MCF 10A (cell line): ENCODE measurements around the gene TUBA4B. TPM values are rescaled to one million over a fixed set of nuclear protein-coding genes. Genes with fewer than 3 reads are reported as not detected.

ENCODE experiments used
- BruUV-seq: library from RNA; stranded (reverse); fragments of 400-500 nt; replicated peaks from 2 replicates; lab custom pipeline; 2021; lab: Mats Ljungman, UMichigan
- CTCF ChIA-PET: fragments of 300-600 bp; sonication (Branson Sonifier 250); formaldehyde crosslinking; extraction: SDS; loops from one replicate; lab custom pipeline; 2021; ENCODE audit warnings: antibody characterized with exemption, inconsistent platforms; lab: Yijun Ruan, JAX
- POLR2A ChIA-PET: fragments of 300-600, 350-650 bp; sonication (Branson Sonifier 250); formaldehyde crosslinking; extraction: SDS; loops from one replicate; lab custom pipeline; 2020; ENCODE audit warnings: antibody characterized with exemption, inconsistent platforms; lab: Yijun Ruan, JAX
- DNase-seq: peaks from one replicate; pipeline ENCODE4 v3.0.0-alpha.2; 2018; ENCODE audit not compliant: unreplicated experiment
- H3K27ac Mint-ChIP-seq: one replicate; pipeline ENCODE4 v1.8.0; 2022; ENCODE audit warnings: mild to moderate bottlenecking, low read depth, mixed read lengths; ENCODE audit not compliant: unreplicated experiment
- H3K27me3 Mint-ChIP-seq: one replicate; pipeline ENCODE4 v1.8.0; 2022; ENCODE audit warnings: mixed read lengths; ENCODE audit not compliant: insufficient read depth, unreplicated experiment
- H3K36me3 Mint-ChIP-seq: one replicate; pipeline ENCODE4 v1.8.0; 2022; ENCODE audit warnings: mild to moderate bottlenecking, moderate library complexity, mixed read lengths; ENCODE audit not compliant: insufficient read depth, unreplicated experiment
- H3K4me1 Mint-ChIP-seq: one replicate; pipeline ENCODE4 v1.8.0; 2022; ENCODE audit warnings: mixed read lengths; ENCODE audit not compliant: insufficient read depth, unreplicated experiment
- H3K4me3 Mint-ChIP-seq: one replicate; pipeline ENCODE4 v1.8.0; 2022; ENCODE audit warnings: mild to moderate bottlenecking, moderate library complexity, mixed read lengths; ENCODE audit not compliant: unreplicated experiment
- H3K9me3 Mint-ChIP-seq: one replicate; pipeline ENCODE4 v1.8.0; 2022; ENCODE audit warnings: mixed read lengths; ENCODE audit not compliant: unreplicated experiment
- CTCF ChIP-seq: fragments of 200-600 bp; IDR thresholded peaks from one replicate; pipeline ENCODE4 v1.8.0; 2022; ENCODE audit warnings: antibody characterized with exemption, mild to moderate bottlenecking; ENCODE audit not compliant: unreplicated experiment
- intact Hi-C: fragments of 100-400 bp; cut with micrococcal nuclease; formaldehyde crosslinking; loops from 2 replicates; pipeline ENCODE4 v1.14.1; 2022
- total RNA-seq: library from RNA; stranded (reverse); gene quantifications from 2 replicates; pipeline ENCODE4 v1.2.3, GENCODE V29; 2022

TUBA4B gene
- total RNA-seq, 1 experiment from 2014 or later, result not detected

DNA sequence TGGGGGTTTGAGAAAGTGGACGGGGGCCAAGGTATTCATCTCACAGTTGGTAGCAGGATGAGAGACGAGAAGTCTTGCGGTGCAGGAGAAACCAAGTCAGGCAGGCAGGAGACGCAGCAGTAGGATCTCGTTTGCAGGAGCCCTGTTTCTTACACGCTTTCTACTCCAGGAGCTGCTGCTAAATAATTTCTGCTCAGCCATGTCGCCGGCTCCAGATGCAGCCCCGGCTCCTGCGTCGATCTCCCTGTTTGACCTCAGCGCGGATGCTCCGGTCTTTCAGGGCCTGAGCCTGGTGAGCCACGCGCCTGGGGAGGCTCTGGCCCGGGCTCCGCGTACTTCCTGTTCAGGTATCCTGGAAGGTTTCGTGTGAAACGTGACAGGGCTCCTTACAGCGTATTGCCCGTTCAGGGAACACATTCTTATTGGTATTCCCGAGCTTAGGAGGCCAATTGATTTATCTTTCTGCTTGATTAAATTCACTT lies 22.9 kb upstream of the TUBA4B start:
- CTCF ChIA-PET, result interaction anchor here (0.6 to 4.9 kb wide), 12 partner anchors 12 to 513 kb away, joined by 3 to 41 read pairs (median 5); partner anchors contain the start of genes CNPPD1 and GLB1L
- TF ChIP-seq CTCF, result no peak
- DNase-seq, result peak; percentile 49
- peak overlapping the region; percentile 100 for H3K4me3 Mint-ChIP-seq
- H3K36me3 Mint-ChIP-seq, result peaks cover 67% of the 10 kb centered on the region
- POLR2A ChIA-PET, result interaction anchor here (0.6 to 14.6 kb wide), 33 partner anchors 8 to 960 kb away, joined by 3 to 401 read pairs (median 5); partner anchors contain the start of genes AAMP, ABCB6, CNPPD1 and DNAJB2
- no peaks in the 10 kb centered on the region for H3K27me3 Mint-ChIP-seq
- intact Hi-C loops, result loop anchor here (2.0 kb wide), 1 partner anchor 15 kb away; the partner anchor contains the start of genes GLB1L and STK16
- peaks cover 12% of the 10 kb centered on the region for H3K4me1 Mint-ChIP-seq
- peak overlapping the region; percentile 99 for H3K27ac Mint-ChIP-seq
- no peaks in the 10 kb centered on the region for H3K9me3 Mint-ChIP-seq
- TSS peak; percentile 63 for BruUV-seq

DNA sequence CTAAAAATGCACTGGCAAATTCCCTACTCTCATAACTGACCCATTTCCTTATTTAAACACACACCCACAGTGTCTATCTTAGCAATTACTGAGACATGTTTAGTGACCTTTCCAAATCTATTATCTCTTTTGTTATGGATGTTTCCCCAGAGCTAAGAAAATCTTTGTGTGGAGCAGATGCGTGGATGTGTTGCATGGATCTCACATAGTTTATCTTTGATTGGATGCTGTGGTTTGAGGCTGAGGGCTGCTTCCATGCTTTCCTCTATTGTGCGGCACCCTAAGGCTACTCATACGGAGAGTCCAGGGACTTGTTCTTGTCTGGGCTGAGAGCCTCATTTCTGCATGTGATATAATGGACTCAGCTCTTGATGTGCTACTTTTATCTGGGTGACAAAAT lies 18.7 kb upstream of the TUBA4B start:
- Mint-ChIP-seq H3K27ac (no peak overlapping the region), H3K27me3 (no peaks in the 10 kb centered on the region), H3K9me3 (no peaks in the 10 kb centered on the region), H3K4me3 (no peak overlapping the region), H3K4me1 (no peaks in the 10 kb centered on the region), H3K36me3 (peaks cover 68% of the 10 kb centered on the region)
- CTCF ChIA-PET, result interaction anchor here (0.6 to 1.7 kb wide), 3 partner anchors 25 to 65 kb away, joined by 3 to 6 read pairs (median 6); no protein-coding TSS in a partner anchor
- intact Hi-C loops, result no loop called here
- no peak for DNase-seq
- TF ChIP-seq CTCF, result no peak
- POLR2A ChIA-PET, result interaction anchor here (1.2 to 14.6 kb wide), 2 partner anchors 16 kb away, joined by 3 to 401 read pairs; partner anchors contain the start of genes GLB1L, STK16, TUBA4A and TUBA4B
- BruUV-seq, result no TSS peak

- ChIA-PET POLR2A (interaction anchor here (14.1 kb wide), 1 partner anchor 10 kb away, joined by 401 read pairs; the partner anchor contains the start of genes ANKZF1 and ATG9A), CTCF (interaction anchor here (10.3 kb wide), 1 partner anchor 52 kb away, joined by 123 read pairs; no protein-coding TSS in a partner anchor)
- peaks cover 30% of the 10 kb centered on the region for H3K36me3 Mint-ChIP-seq
- H3K4me3 Mint-ChIP-seq, result no peak overlapping the region
- intact Hi-C loops, result no loop called here
- no peaks in the 10 kb centered on the region for H3K9me3 Mint-ChIP-seq
- BruUV-seq, result no TSS peak
- no peak for DNase-seq
- H3K27me3 Mint-ChIP-seq, result no peaks in the 10 kb centered on the region
- H3K27ac Mint-ChIP-seq, result no peak overlapping the region
- peaks cover under 1% of the 10 kb centered on the region for H3K4me1 Mint-ChIP-seq
- no peak for TF ChIP-seq CTCF
Observed at GRCh38 chr2:219243291-219243761, 9.7 kb upstream of the TUBA4B start.

GRCh38 chr2:219244789-219245147 lies 8.3 kb upstream of the TUBA4B start:
- no peak for DNase-seq
- no peak for TF ChIP-seq CTCF
- Mint-ChIP-seq H3K27ac (peak overlapping the region; percentile 85), H3K27me3 (no peaks in the 10 kb centered on the region), H3K4me1 (peaks cover 15% of the 10 kb centered on the region), H3K4me3 (peak overlapping the region; percentile 80), H3K36me3 (peaks cover 35% of the 10 kb centered on the region), H3K9me3 (no peaks in the 10 kb centered on the region)
- ChIA-PET POLR2A (interaction anchor here (0.5 to 14.1 kb wide), 30 partner anchors 9 to 353 kb away, joined by 3 to 401 read pairs (median 6); partner anchors contain the start of genes ANKZF1, ATG9A, CFAP65 and CNPPD1), CTCF (interaction anchor here (0.6 to 10.3 kb wide), 10 partner anchors 14 to 79 kb away, joined by 3 to 123 read pairs (median 4); partner anchors contain the start of genes ANKZF1, ATG9A, DNAJB2 and SLC23A3)
- BruUV-seq, result TSS peak; percentile 43
- intact Hi-C loops, result loop anchor here (2.0 to 5.0 kb wide), 2 partner anchors 14 to 53 kb away; no protein-coding TSS in a partner anchor
